Measurements from ENCODE around the gene RAP1A.

- TF ChIP-seq CTCF (IDR thresholded peaks at IDR 0.05) (no peak), POLR2A (IDR thresholded peaks at IDR 0.05; ENCODE audit: low read depth) (no peak), EP300 (IDR thresholded peaks at IDR 0.05) (no peak), POLR2AphosphoS5 (IDR thresholded peaks at IDR 0.05) (no peak)
Observed at GRCh38 chr1:111732718-111733117, 113.1 kb downstream of the RAP1A start.

Data from esophagus muscularis mucosa (tissue), 4 donors.